OCI-LY3 (cell line): ENCODE data around the gene DNAI1.

Source experiments
- H2AFZ ChIP-seq: fragments of 200-600, 300-600 bp; shearing (Covaris generic); 2 replicates; pipeline ENCODE4 v1.6.0; 2014; ENCODE audit warnings: antibody characterized with exemption, low read depth, low read length
- H3K27ac ChIP-seq: fragments of 200-600, 300-600 bp; sonication (generic); 2 replicates; pipeline ENCODE4 v1.5.1; 2014; ENCODE audit warnings: mild to moderate bottlenecking, low read length, moderate library complexity, mixed read lengths
- H3K27me3 ChIP-seq: fragments of 200-600, 300-600 bp; sonication (generic); 2 replicates; pipeline ENCODE4 v1.6.1; 2014; ENCODE audit warnings: low read depth, low read length, mixed read lengths
- H3K36me3 ChIP-seq: fragments of 200-600, 300-600 bp; sonication (generic); replicated peaks from 2 replicates; pipeline ENCODE3; 2014; ENCODE audit warnings: low read depth, low read length, mixed read lengths
- H3K4me1 ChIP-seq: fragments of 300-600, 200-600 bp; sonication (generic); 2 replicates; pipeline ENCODE4 v1.6.1; 2014; ENCODE audit warnings: low read length, mixed read lengths
- H3K4me2 ChIP-seq: fragments of 200-600, 300-600 bp; sonication (generic); 2 replicates; pipeline ENCODE4 v1.6.1; 2014; ENCODE audit warnings: low read length, mixed read lengths
- H3K4me3 ChIP-seq: fragments of 300-600, 200-600 bp; sonication (generic); 2 replicates; pipeline ENCODE4 v1.5.1; 2014; ENCODE audit warnings: antibody characterized with exemption, mild to moderate bottlenecking, low read length, moderate library complexity
- H3K79me2 ChIP-seq: fragments of 300-600, 200-600 bp; shearing (Covaris generic); 2 replicates; pipeline ENCODE4 v1.6.1; 2014; ENCODE audit warnings: mild to moderate bottlenecking, low read length, mixed read lengths
- H3K9ac ChIP-seq: fragments of 300-600, 200-600 bp; shearing (Covaris generic); 2 replicates; pipeline ENCODE4 v1.6.0; 2014; ENCODE audit warnings: mild to moderate bottlenecking, low read length, moderate library complexity
- H3K9me3 ChIP-seq: fragments of 200-600, 300-600 bp; shearing (Covaris generic); 2 replicates; pipeline ENCODE4 v1.6.1; 2014; ENCODE audit warnings: low read length, mixed read lengths; ENCODE audit not compliant: insufficient read depth
- H4K20me1 ChIP-seq: fragments of 200-600, 300-600 bp; sonication (generic); 2 replicates; pipeline ENCODE4 v1.6.1; 2016; ENCODE audit warnings: low read length, mixed read lengths; ENCODE audit not compliant: insufficient read depth
- EZH2phosphoT487 ChIP-seq: fragments of 200-600 bp; shearing (Covaris generic); IDR thresholded peaks from 2 replicates; pipeline ENCODE4 v1.6.1; 2018; ENCODE audit warnings: antibody characterized with exemption, mixed run types, low read depth
- TF ChIP-seq, protein P1 (sequence below): fragments of 200-600, 300-600 bp; sonication (generic); IDR thresholded peaks from 2 replicates; pipeline ENCODE4 v1.5.1; 2014; ENCODE audit warnings: antibody characterized with exemption, low read length, low read depth

Gene DNAI1

DNA sequence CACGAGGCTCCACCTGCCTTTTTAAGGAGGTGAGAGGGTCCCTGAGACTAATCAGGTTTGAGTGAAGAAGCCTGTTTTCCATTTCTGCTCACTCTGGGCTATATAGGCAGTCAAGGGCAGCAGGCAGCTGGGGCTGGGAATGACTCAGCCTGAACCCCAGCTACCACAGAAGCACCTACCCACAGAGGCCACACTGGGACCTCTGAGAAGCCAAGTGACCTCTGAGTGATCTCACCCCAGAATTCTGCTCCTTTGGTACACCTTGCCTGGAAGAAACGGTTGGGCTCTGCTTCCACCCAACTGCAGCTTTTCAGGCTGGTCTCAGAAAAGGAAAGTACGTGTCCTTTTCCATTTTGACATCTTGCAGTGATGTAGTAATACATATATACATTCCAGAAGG, 7.1 kb upstream of the DNAI1 start:
- Histone ChIP-seq H3K4me1 (peaks cover 9% of the 10 kb centered on the region), H3K9me3 (no peaks in the 10 kb centered on the region), H3K4me3 (no peak overlapping the region), H3K27ac (no peak overlapping the region), H3K79me2 (no peaks in the 10 kb centered on the region; the same call in 1 of the 2 replicates), H4K20me1 (0 out of 2 replicates have a peak, but pooled peaks cover 5% of the 10 kb centered on the region), H3K36me3 (no peaks in the 10 kb centered on the region), H3K9ac (no peak overlapping the region), H3K4me2 (no peak overlapping the region), H2AFZ (no peak overlapping the region), H3K27me3 (no peaks in the 10 kb centered on the region)
- TF ChIP-seq, protein P1, sequence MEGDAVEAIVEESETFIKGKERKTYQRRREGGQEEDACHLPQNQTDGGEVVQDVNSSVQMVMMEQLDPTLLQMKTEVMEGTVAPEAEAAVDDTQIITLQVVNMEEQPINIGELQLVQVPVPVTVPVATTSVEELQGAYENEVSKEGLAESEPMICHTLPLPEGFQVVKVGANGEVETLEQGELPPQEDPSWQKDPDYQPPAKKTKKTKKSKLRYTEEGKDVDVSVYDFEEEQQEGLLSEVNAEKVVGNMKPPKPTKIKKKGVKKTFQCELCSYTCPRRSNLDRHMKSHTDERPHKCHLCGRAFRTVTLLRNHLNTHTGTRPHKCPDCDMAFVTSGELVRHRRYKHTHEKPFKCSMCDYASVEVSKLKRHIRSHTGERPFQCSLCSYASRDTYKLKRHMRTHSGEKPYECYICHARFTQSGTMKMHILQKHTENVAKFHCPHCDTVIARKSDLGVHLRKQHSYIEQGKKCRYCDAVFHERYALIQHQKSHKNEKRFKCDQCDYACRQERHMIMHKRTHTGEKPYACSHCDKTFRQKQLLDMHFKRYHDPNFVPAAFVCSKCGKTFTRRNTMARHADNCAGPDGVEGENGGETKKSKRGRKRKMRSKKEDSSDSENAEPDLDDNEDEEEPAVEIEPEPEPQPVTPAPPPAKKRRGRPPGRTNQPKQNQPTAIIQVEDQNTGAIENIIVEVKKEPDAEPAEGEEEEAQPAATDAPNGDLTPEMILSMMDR: no peak
- no peak for TF ChIP-seq EZH2phosphoT487

DNA sequence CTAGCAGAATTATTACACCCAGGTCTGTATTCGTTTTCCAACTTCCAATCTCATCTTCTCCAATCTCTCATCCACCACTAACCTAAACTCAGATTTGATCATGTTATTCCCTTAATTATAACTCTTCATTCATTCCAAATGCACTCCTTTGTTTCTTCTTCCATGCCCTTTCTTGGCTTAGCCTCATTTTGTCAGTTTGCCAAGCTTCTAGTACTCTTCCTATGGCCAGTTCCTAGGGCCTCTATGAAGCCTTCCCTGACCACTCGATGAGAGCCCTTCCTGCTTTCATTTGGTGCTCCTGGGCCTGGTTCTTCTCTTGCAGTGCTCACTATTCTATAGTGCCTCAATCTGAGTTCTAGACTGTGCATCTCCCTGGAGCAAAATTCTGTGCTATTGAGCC, 6.0 kb upstream of the DNAI1 start:
- no peak overlapping the region for H3K27ac ChIP-seq
- H3K4me1 ChIP-seq: peaks cover 13% of the 10 kb centered on the region
- no peaks in the 10 kb centered on the region for H3K36me3 ChIP-seq
- H3K4me3 ChIP-seq: no peak overlapping the region
- H3K9ac ChIP-seq: no peak overlapping the region
- peaks cover 3% of the 10 kb centered on the region for H3K79me2 ChIP-seq
- no peak overlapping the region for H2AFZ ChIP-seq
- no peaks in the 10 kb centered on the region for H3K27me3 ChIP-seq
- H3K9me3 ChIP-seq: no peaks in the 10 kb centered on the region
- no peak for TF ChIP-seq EZH2phosphoT487
- TF ChIP-seq, protein P1: no peak
- H3K4me2 ChIP-seq: no peak overlapping the region
- no peaks in the 10 kb centered on the region for H4K20me1 ChIP-seq

DNA sequence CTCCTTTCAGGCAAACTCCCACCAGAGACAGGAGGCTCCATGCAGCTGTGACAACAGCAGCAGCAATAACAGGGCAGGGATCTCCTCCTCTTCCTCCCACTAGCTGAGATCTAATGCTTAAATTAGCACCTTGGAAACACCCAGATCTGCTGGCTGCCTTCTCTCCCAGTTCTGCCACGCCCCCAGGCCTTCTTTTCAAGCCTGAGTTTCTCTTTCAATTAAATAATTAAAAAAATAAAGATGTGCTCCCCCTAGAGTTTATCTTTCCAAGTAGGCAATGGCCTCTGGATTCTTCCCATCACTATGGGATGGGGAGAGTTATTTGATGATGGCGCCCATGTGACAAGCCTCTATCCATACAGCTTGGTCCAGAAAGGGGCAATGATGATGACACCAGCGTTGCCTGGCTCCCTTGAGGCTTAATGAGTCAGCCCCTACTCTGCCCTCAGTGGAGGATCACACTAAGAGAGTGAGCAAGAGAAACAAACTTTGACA, 4.0 kb upstream of the DNAI1 start:
- Histone ChIP-seq H4K20me1 (no peaks in the 10 kb centered on the region), H3K4me1 (peaks cover 19% of the 10 kb centered on the region), H3K9ac (no peak overlapping the region), H3K4me2 (no peak overlapping the region), H3K4me3 (no peak overlapping the region), H3K9me3 (no peaks in the 10 kb centered on the region), H3K79me2 (peaks cover 5% of the 10 kb centered on the region), H3K27me3 (0 out of 2 replicates have a peak, but pooled peaks cover 2% of the 10 kb centered on the region), H3K27ac (no peak overlapping the region), H3K36me3 (no peaks in the 10 kb centered on the region), H2AFZ (no peak overlapping the region)
- TF ChIP-seq, protein P1: 0 out of 2 replicates have a peak, but pooled peaks have one; percentile 4
- TF ChIP-seq EZH2phosphoT487: no peak

DNA sequence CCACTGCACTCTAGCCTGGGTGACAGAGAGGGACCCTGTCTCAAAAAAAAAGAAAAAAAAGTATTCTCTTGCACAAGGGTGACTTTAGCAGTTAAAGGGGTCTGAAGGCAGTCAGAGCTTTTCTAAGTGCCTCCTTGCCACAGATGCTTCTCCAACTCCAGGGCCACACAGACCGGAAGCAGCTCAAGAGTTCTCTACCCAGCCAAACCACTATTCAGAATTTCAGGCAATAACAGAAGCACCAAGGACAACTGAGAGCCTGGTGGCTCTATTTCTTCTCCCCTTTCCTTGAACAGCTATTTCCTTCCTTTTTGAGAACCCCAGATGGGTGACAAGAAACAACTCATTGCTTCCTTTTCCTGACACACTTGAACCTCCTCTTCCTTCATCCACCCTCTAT, 2.5 kb upstream of the DNAI1 start:
- no peak overlapping the region for H2AFZ ChIP-seq
- no peak overlapping the region for H3K4me2 ChIP-seq
- no peak overlapping the region for H3K4me3 ChIP-seq
- peaks cover 10% of the 10 kb centered on the region; the same call in 1 of the 2 replicates for H3K27me3 ChIP-seq
- H3K36me3 ChIP-seq: no peaks in the 10 kb centered on the region
- peaks cover 5% of the 10 kb centered on the region for H3K79me2 ChIP-seq
- H3K9ac ChIP-seq: no peak overlapping the region
- H3K9me3 ChIP-seq: no peaks in the 10 kb centered on the region
- no peaks in the 10 kb centered on the region for H4K20me1 ChIP-seq
- H3K4me1 ChIP-seq: peaks cover 16% of the 10 kb centered on the region
- TF ChIP-seq, protein P1: no peak
- TF ChIP-seq EZH2phosphoT487: no peak
- no peak overlapping the region for H3K27ac ChIP-seq
